GM12878 (cell line): ENCODE measurements around the gene SCN3B. TPM values are rescaled to one million over a fixed set of nuclear protein-coding genes. Genes with fewer than 3 reads are reported as not detected.

ENCODE experiments used
- polyA plus RNA-seq, 11 experiments: library from polyadenylated mRNA; depleted of rRNA in 4 of 11; unstranded in 6 of 11; stranded (reverse) in 5 of 11; fragments of >200 nt; fragmentation: Nextera tagmentation in 4 of 11; fragmentation: Illumina TruSeq in 1 of 11; extraction: Ambion mirVana in 4 of 11; extraction: Trizol in 1 of 11; gene quantifications; 1 replicate in 1 of 11; 2 replicates in 10 of 11; pipeline versions ENCODE4 v1.2.1 to v1.2.3, GENCODE V29; 2011 to 2016; ENCODE audit warnings: inconsistent platforms in 2 of 11, missing spikeins in 2 of 11, low read depth in 1 of 11
- total RNA-seq, 4 experiments: library from RNA; depleted of rRNA in 3 of 4; stranded (reverse); fragments of >200 nt in 3 of 4; fragmentation: Illumina TruSeq in 1 of 4; extraction: Trizol in 1 of 4; gene quantifications; 2 replicates each; pipeline versions ENCODE4 v1.2.1 to v1.2.3, GENCODE V29; 2013 to 2021

The SCN3B gene
- total and polyA plus RNA-seq, 10 of the 15 experiments (the other 5 are each of a cell fraction or from before 2014, with no cell fraction given), result 0.01 to 0.12 (median 0.09) TPM; not detected in 7

Other genes starting within 250 kb of the SCN3B start
- 26.4 and 29.9 TPM in 2 replicates for gene GRAMD1B, start 224.4 kb downstream of the SCN3B start, total RNA-seq (2014; rRNA removed)
- gene GRAMD1B, start 224.4 kb downstream of the SCN3B start, total RNA-seq (2014; rRNA removed; fragmentation: Illumina TruSeq; extraction: Trizol), result 24.4 and 27.5 TPM in 2 replicates
- 49.1 and 52.1 TPM in 2 replicates for gene GRAMD1B, start 224.4 kb downstream of the SCN3B start, total RNA-seq (2021)
- gene GRAMD1B, start 224.4 kb downstream of the SCN3B start, polyA plus RNA-seq (2011; rRNA removed), result 25.3 and 32.3 TPM in 2 replicates
- gene GRAMD1B, start 224.4 kb downstream of the SCN3B start, polyA plus RNA-seq (2014; fragmentation: Illumina TruSeq; extraction: Trizol), result 25.7 and 28.2 TPM in 2 replicates
- gene GRAMD1B, start 224.4 kb downstream of the SCN3B start, polyA plus RNA-seq (2014; fragmentation: Nextera tagmentation; extraction: Ambion mirVana), result 1 to 10 TPM; 1.9 to 3.5 TPM
- 35.7 and 37.5 TPM in 2 replicates for gene GRAMD1B, start 224.4 kb downstream of the SCN3B start, polyA plus RNA-seq (2014; rRNA removed)
- gene GRAMD1B, start 224.4 kb downstream of the SCN3B start, polyA plus RNA-seq (2016; fragmentation: Nextera tagmentation; extraction: Ambion mirVana), result 10 to 100 TPM; 12.6 to 13.3 TPM
- 7.8 and 9.7 TPM in 2 replicates for gene ZNF202, start 87.0 kb upstream of the SCN3B start, total RNA-seq (2014; rRNA removed)
- 12.0 and 12.3 TPM in 2 replicates for gene ZNF202, start 87.0 kb upstream of the SCN3B start, total RNA-seq (2014; rRNA removed; fragmentation: Illumina TruSeq; extraction: Trizol)
- gene ZNF202, start 87.0 kb upstream of the SCN3B start, total RNA-seq (2021), result 11.8 and 12.0 TPM in 2 replicates
- 12.2 and 14.5 TPM in 2 replicates for gene ZNF202, start 87.0 kb upstream of the SCN3B start, polyA plus RNA-seq (2011; rRNA removed)
- 12.7 and 12.9 TPM in 2 replicates for gene ZNF202, start 87.0 kb upstream of the SCN3B start, polyA plus RNA-seq (2014; fragmentation: Illumina TruSeq; extraction: Trizol)
- 1 to 10 TPM; 2.6 to 2.8 TPM for gene ZNF202, start 87.0 kb upstream of the SCN3B start, polyA plus RNA-seq (2014; fragmentation: Nextera tagmentation; extraction: Ambion mirVana)
- gene ZNF202, start 87.0 kb upstream of the SCN3B start, polyA plus RNA-seq (2014; rRNA removed), result 12.2 and 13.9 TPM in 2 replicates
- gene ZNF202, start 87.0 kb upstream of the SCN3B start, polyA plus RNA-seq (2016; fragmentation: Nextera tagmentation; extraction: Ambion mirVana), result 10 to 100 TPM; 12.8 to 13.6 TPM
- gene OR6X1, start 99.9 kb upstream of the SCN3B start, total RNA-seq (2014; rRNA removed), result not detected in 2 replicates
- gene OR6X1, start 99.9 kb upstream of the SCN3B start, total RNA-seq (2014; rRNA removed; fragmentation: Illumina TruSeq; extraction: Trizol), result not detected in 2 replicates
- not detected in 2 replicates for gene OR6X1, start 99.9 kb upstream of the SCN3B start, total RNA-seq (2021)
- not detected in 2 replicates for gene OR6X1, start 99.9 kb upstream of the SCN3B start, polyA plus RNA-seq (2011; rRNA removed)
- gene OR6X1, start 99.9 kb upstream of the SCN3B start, polyA plus RNA-seq (2014; fragmentation: Illumina TruSeq; extraction: Trizol), result not detected in 2 replicates
- not detected for gene OR6X1, start 99.9 kb upstream of the SCN3B start, polyA plus RNA-seq (2014; fragmentation: Nextera tagmentation; extraction: Ambion mirVana)
- not detected in 2 replicates for gene OR6X1, start 99.9 kb upstream of the SCN3B start, polyA plus RNA-seq (2014; rRNA removed)
- not detected for gene OR6X1, start 99.9 kb upstream of the SCN3B start, polyA plus RNA-seq (2016; fragmentation: Nextera tagmentation; extraction: Ambion mirVana)
- not detected in 2 replicates for gene OR6M1, start 151.7 kb upstream of the SCN3B start, total RNA-seq (2014; rRNA removed)
- gene OR6M1, start 151.7 kb upstream of the SCN3B start, total RNA-seq (2014; rRNA removed; fragmentation: Illumina TruSeq; extraction: Trizol), result not detected in 2 replicates
- gene OR6M1, start 151.7 kb upstream of the SCN3B start, total RNA-seq (2021), result not detected in 2 replicates
- gene OR6M1, start 151.7 kb upstream of the SCN3B start, polyA plus RNA-seq (2011; rRNA removed), result not detected in 2 replicates
- gene OR6M1, start 151.7 kb upstream of the SCN3B start, polyA plus RNA-seq (2014; fragmentation: Illumina TruSeq; extraction: Trizol), result not detected in 2 replicates
- gene OR6M1, start 151.7 kb upstream of the SCN3B start, polyA plus RNA-seq (2014; fragmentation: Nextera tagmentation; extraction: Ambion mirVana), result not detected
- not detected in 2 replicates for gene OR6M1, start 151.7 kb upstream of the SCN3B start, polyA plus RNA-seq (2014; rRNA removed)
- gene OR6M1, start 151.7 kb upstream of the SCN3B start, polyA plus RNA-seq (2016; fragmentation: Nextera tagmentation; extraction: Ambion mirVana), result not detected
- not detected in 2 replicates for gene TMEM225, start 231.0 kb upstream of the SCN3B start, total RNA-seq (2014; rRNA removed)
- not detected in 2 replicates for gene TMEM225, start 231.0 kb upstream of the SCN3B start, total RNA-seq (2014; rRNA removed; fragmentation: Illumina TruSeq; extraction: Trizol)
- not detected in 2 replicates for gene TMEM225, start 231.0 kb upstream of the SCN3B start, total RNA-seq (2021)
- gene TMEM225, start 231.0 kb upstream of the SCN3B start, polyA plus RNA-seq (2011; rRNA removed), result not detected in 2 replicates
- not detected in 2 replicates for gene TMEM225, start 231.0 kb upstream of the SCN3B start, polyA plus RNA-seq (2014; fragmentation: Illumina TruSeq; extraction: Trizol)
- gene TMEM225, start 231.0 kb upstream of the SCN3B start, polyA plus RNA-seq (2014; fragmentation: Nextera tagmentation; extraction: Ambion mirVana), result not detected
- gene TMEM225, start 231.0 kb upstream of the SCN3B start, polyA plus RNA-seq (2014; rRNA removed), result not detected in 2 replicates
- not detected for gene TMEM225, start 231.0 kb upstream of the SCN3B start, polyA plus RNA-seq (2016; fragmentation: Nextera tagmentation; extraction: Ambion mirVana)
- not detected in 2 replicates for gene OR8D4, start 247.5 kb upstream of the SCN3B start, total RNA-seq (2014; rRNA removed)
- not detected in 2 replicates for gene OR8D4, start 247.5 kb upstream of the SCN3B start, total RNA-seq (2014; rRNA removed; fragmentation: Illumina TruSeq; extraction: Trizol)
- not detected in 2 replicates for gene OR8D4, start 247.5 kb upstream of the SCN3B start, total RNA-seq (2021)
- gene OR8D4, start 247.5 kb upstream of the SCN3B start, polyA plus RNA-seq (2011; rRNA removed), result not detected in 2 replicates
- gene OR8D4, start 247.5 kb upstream of the SCN3B start, polyA plus RNA-seq (2014; fragmentation: Illumina TruSeq; extraction: Trizol), result not detected in 2 replicates
- not detected for gene OR8D4, start 247.5 kb upstream of the SCN3B start, polyA plus RNA-seq (2014; fragmentation: Nextera tagmentation; extraction: Ambion mirVana)
- not detected in 2 replicates for gene OR8D4, start 247.5 kb upstream of the SCN3B start, polyA plus RNA-seq (2014; rRNA removed)
- gene OR8D4, start 247.5 kb upstream of the SCN3B start, polyA plus RNA-seq (2016; fragmentation: Nextera tagmentation; extraction: Ambion mirVana), result not detected